ENCODE data around the gene RCHY1. TPM values are rescaled to one million over a fixed set of nuclear protein-coding genes. Genes with fewer than 3 reads are reported as not detected.

Gene RCHY1
- total RNA-seq, 2 experiments from 2014 or later: 29.9 to 32.4 TPM

GRCh38 chr4:75498041-75498440, 16.2 kb downstream of the RCHY1 start:
- Mint-ChIP-seq H3K36me3 (peaks cover 41% of the 10 kb centered on the region), H3K27ac (peak overlapping the region; percentile 9), H3K27me3 (no peaks in the 10 kb centered on the region), H3K4me1 (peaks cover 21% of the 10 kb centered on the region), H3K4me3 (no peak overlapping the region), H3K9me3 (peaks cover 10% of the 10 kb centered on the region)
- no peak for DNase-seq

- DNase-seq: no peak
- Mint-ChIP-seq H3K36me3 (peaks cover 37% of the 10 kb centered on the region), H3K4me1 (peaks cover 21% of the 10 kb centered on the region), H3K9me3 (peaks cover 10% of the 10 kb centered on the region), H3K27ac (no peak overlapping the region), H3K27me3 (no peaks in the 10 kb centered on the region), H3K4me3 (no peak overlapping the region)
Measured at GRCh38 chr4:75497133-75497532, 17.1 kb downstream of the RCHY1 start.

- no peak overlapping the region for H3K4me3 Mint-ChIP-seq
Measured at GRCh38 chr4:75496406-75496805, 17.8 kb downstream of the RCHY1 start.

GRCh38 chr4:75495476-75495875, 18.7 kb downstream of the RCHY1 start:
- Mint-ChIP-seq H3K4me1 (peaks cover 21% of the 10 kb centered on the region), H3K27ac (no peak overlapping the region), H3K9me3 (peaks cover 10% of the 10 kb centered on the region), H3K36me3 (peaks cover 35% of the 10 kb centered on the region), H3K4me3 (no peak overlapping the region), H3K27me3 (no peaks in the 10 kb centered on the region)
- DNase-seq: no peak

More at GRCh38 chr4:75496406-75496805, 17.8 kb downstream of the RCHY1 start:
- Mint-ChIP-seq H3K9me3 (peaks cover 10% of the 10 kb centered on the region), H3K27me3 (no peaks in the 10 kb centered on the region), H3K27ac (no peak overlapping the region), H3K36me3 (peaks cover 37% of the 10 kb centered on the region), H3K4me1 (peaks cover 21% of the 10 kb centered on the region)
- no peak for DNase-seq

- Mint-ChIP-seq H3K9me3 (peaks cover 7% of the 10 kb centered on the region), H3K27ac (no peak overlapping the region), H3K36me3 (peaks cover 28% of the 10 kb centered on the region), H3K27me3 (no peaks in the 10 kb centered on the region), H3K4me3 (no peak overlapping the region), H3K4me1 (peaks cover 21% of the 10 kb centered on the region)
- no peak for DNase-seq
Measured at GRCh38 chr4:75494563-75494962, 19.6 kb downstream of the RCHY1 start.

- H3K36me3 Mint-ChIP-seq: peaks cover 4% of the 10 kb centered on the region
- no peak overlapping the region for H3K27ac Mint-ChIP-seq
- no peak overlapping the region for H3K4me3 Mint-ChIP-seq
- DNase-seq: no peak
- H3K4me1 Mint-ChIP-seq: peaks cover 5% of the 10 kb centered on the region
- H3K27me3 Mint-ChIP-seq: no peaks in the 10 kb centered on the region
- H3K9me3 Mint-ChIP-seq: no peaks in the 10 kb centered on the region
Measured at GRCh38 chr4:75490155-75490554, 24.0 kb downstream of the RCHY1 start.

- Mint-ChIP-seq H3K9me3 (no peaks in the 10 kb centered on the region), H3K36me3 (peaks cover 24% of the 10 kb centered on the region), H3K27me3 (no peaks in the 10 kb centered on the region), H3K4me3 (no peak overlapping the region), H3K4me1 (no peaks in the 10 kb centered on the region), H3K27ac (no peak overlapping the region)
- no peak for DNase-seq
Measured at GRCh38 chr4:75484190-75484589, 30.0 kb downstream of the RCHY1 start.

GRCh38 chr4:75477201-75477600, 37.0 kb downstream of the RCHY1 start:
- no peak overlapping the region for H3K27ac Mint-ChIP-seq
- peaks cover 2% of the 10 kb centered on the region for H3K4me1 Mint-ChIP-seq
- no peak overlapping the region for H3K4me3 Mint-ChIP-seq
- no peak for DNase-seq
- H3K27me3 Mint-ChIP-seq: no peaks in the 10 kb centered on the region
- peaks cover 15% of the 10 kb centered on the region for H3K9me3 Mint-ChIP-seq
- H3K36me3 Mint-ChIP-seq: peaks cover 58% of the 10 kb centered on the region

GRCh38 chr4:75470738-75471137, 43.5 kb downstream of the RCHY1 start:
- Mint-ChIP-seq H3K27ac (no peak overlapping the region), H3K4me1 (no peaks in the 10 kb centered on the region), H3K36me3 (peaks cover 5% of the 10 kb centered on the region), H3K27me3 (no peaks in the 10 kb centered on the region), H3K4me3 (no peak overlapping the region), H3K9me3 (no peaks in the 10 kb centered on the region)
- DNase-seq: no peak

GRCh38 chr4:75469896-75470295, 44.3 kb downstream of the RCHY1 start:
- H3K27ac Mint-ChIP-seq: no peak overlapping the region
- no peak overlapping the region for H3K4me3 Mint-ChIP-seq
- DNase-seq: no peak
- no peaks in the 10 kb centered on the region for H3K4me1 Mint-ChIP-seq
- H3K9me3 Mint-ChIP-seq: peaks cover 1% of the 10 kb centered on the region
- H3K36me3 Mint-ChIP-seq: peaks cover 2% of the 10 kb centered on the region
- no peaks in the 10 kb centered on the region for H3K27me3 Mint-ChIP-seq

GRCh38 chr4:75457365-75457764, 56.8 kb downstream of the RCHY1 start:
- H3K9me3 Mint-ChIP-seq: peaks cover 2% of the 10 kb centered on the region
- no peaks in the 10 kb centered on the region for H3K4me1 Mint-ChIP-seq
- no peak overlapping the region for H3K27ac Mint-ChIP-seq
- DNase-seq: no peak
- H3K27me3 Mint-ChIP-seq: peaks cover 14% of the 10 kb centered on the region
- no peaks in the 10 kb centered on the region for H3K36me3 Mint-ChIP-seq
- H3K4me3 Mint-ChIP-seq: no peak overlapping the region

GRCh38 chr4:75434105-75434504, 80.1 kb downstream of the RCHY1 start:
- no peak overlapping the region for H3K27ac Mint-ChIP-seq
- no peaks in the 10 kb centered on the region for H3K4me1 Mint-ChIP-seq
- H3K4me3 Mint-ChIP-seq: no peak overlapping the region
- peaks cover 17% of the 10 kb centered on the region for H3K9me3 Mint-ChIP-seq
- H3K36me3 Mint-ChIP-seq: no peaks in the 10 kb centered on the region
- H3K27me3 Mint-ChIP-seq: peaks cover 13% of the 10 kb centered on the region
- DNase-seq: no peak

GRCh38 chr4:75432683-75433082, 81.5 kb downstream of the RCHY1 start:
- DNase-seq: no peak
- Mint-ChIP-seq H3K4me3 (no peak overlapping the region), H3K9me3 (peaks cover 14% of the 10 kb centered on the region), H3K27me3 (peaks cover 13% of the 10 kb centered on the region), H3K27ac (no peak overlapping the region), H3K36me3 (no peaks in the 10 kb centered on the region), H3K4me1 (no peaks in the 10 kb centered on the region)

- no peak overlapping the region for H3K4me3 Mint-ChIP-seq
- no peaks in the 10 kb centered on the region for H3K4me1 Mint-ChIP-seq
- peaks cover 4% of the 10 kb centered on the region for H3K27me3 Mint-ChIP-seq
- DNase-seq: no peak
- no peaks in the 10 kb centered on the region for H3K36me3 Mint-ChIP-seq
- no peak overlapping the region for H3K27ac Mint-ChIP-seq
- peaks cover 2% of the 10 kb centered on the region for H3K9me3 Mint-ChIP-seq
Measured at GRCh38 chr4:75429208-75429607, 85.0 kb downstream of the RCHY1 start.

Measured in activated naive CD8-positive, alpha-beta T cell treated with anti-CD3 and anti-CD28 coated beads for 36 hours (primary cell).